Fibroblast of skin of scalp (primary cell): ENCODE results near the gene HSPA13. TPM values are rescaled to one million over a fixed set of nuclear protein-coding genes. Genes with fewer than 3 reads are reported as not detected.
"Not testable (repeated sequence)": the region's sequence is repeated elsewhere in the genome, so short reads cannot be mapped to it uniquely, and the experiment has no call there.

Experiments used
- DNase-seq: peaks from one replicate; pipeline ENCODE4 v3.0.0-alpha.2; 2013
- polyA plus RNA-seq, 2 experiments: library from polyadenylated mRNA; unstranded; fragments of 120-200 nt; gene quantifications; one replicate each; pipeline ENCODE4 v1.2.1, GENCODE V29; 2013; ENCODE audit not compliant: insufficient read length in 2 of 2

HSPA13 gene, protein sequence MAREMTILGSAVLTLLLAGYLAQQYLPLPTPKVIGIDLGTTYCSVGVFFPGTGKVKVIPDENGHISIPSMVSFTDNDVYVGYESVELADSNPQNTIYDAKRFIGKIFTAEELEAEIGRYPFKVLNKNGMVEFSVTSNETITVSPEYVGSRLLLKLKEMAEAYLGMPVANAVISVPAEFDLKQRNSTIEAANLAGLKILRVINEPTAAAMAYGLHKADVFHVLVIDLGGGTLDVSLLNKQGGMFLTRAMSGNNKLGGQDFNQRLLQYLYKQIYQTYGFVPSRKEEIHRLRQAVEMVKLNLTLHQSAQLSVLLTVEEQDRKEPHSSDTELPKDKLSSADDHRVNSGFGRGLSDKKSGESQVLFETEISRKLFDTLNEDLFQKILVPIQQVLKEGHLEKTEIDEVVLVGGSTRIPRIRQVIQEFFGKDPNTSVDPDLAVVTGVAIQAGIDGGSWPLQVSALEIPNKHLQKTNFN
- 64.5 TPM for polyA plus RNA-seq (2013, experiment 1 of 2; ENCODE audit: insufficient read length)
- 69.2 TPM for polyA plus RNA-seq (2013, experiment 2 of 2; ENCODE audit: insufficient read length)

GRCh38 chr21:14382835-14383595, at the start of gene HSPA13:
Gene HSPA13 (minus strand): TSS chr21:14383146. CDS start chr21:14383119, 27 bp downstream.
- DNase-seq = peak; percentile 100

DNA sequence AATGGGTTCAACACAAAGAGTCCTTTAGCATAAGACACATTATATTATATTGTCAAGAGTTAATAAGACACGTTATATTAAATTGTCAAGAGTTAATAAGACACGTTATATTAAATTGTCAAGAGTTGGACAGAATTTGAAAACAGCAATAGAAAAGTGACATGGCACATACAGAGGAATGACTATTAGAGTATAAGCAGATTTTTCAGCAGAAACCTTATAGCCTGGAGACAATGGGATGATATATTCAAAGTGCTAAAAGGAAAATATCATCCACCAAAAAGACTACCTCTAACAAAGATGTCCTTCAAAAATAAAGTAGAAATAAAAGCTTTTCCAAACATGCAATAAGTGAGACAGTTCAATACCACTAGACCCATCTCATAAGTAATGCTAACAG, 36.0 kb upstream of the HSPA13 start:
- no peak for DNase-seq

GRCh38 chr21:14414932-14415508, 32.1 kb upstream of the HSPA13 start:
- no peak for DNase-seq

GRCh38 chr21:14405962-14406361, 23.0 kb upstream of the HSPA13 start:
- no peak for DNase-seq

- DNase-seq = no peak
Measured at GRCh38 chr21:14405225-14405624, 22.3 kb upstream of the HSPA13 start.

DNA sequence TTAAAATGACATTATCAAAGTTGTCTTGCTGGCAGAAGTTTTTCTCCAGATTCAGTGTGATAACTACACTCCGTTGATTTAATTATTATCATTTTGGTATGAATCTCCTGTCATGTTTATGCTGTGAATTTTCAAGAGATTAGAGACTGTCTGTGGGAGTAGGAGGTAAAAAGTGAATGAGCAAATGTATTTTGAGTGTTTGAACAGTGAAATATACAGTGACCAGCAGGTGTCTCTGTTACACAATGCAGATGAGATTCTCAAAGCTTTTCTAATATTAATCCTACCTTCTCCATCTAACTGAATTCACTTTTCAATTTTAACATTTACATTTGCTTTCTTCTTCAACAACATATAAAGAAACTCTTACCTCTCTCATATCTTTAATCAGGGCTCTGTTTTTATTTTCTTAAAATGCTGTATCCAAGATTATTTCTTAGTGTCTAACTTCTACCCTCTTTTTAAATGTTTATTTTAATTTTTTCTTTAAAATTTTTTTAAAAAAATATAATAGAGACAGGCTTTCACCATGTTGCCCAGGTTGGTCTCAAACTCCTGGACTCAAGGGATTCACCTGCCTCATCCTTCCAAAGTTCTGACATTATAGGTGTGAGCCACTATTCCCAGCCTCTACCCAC, 20.9 kb upstream of the HSPA13 start:
- peak; percentile 35 for DNase-seq

DNA sequence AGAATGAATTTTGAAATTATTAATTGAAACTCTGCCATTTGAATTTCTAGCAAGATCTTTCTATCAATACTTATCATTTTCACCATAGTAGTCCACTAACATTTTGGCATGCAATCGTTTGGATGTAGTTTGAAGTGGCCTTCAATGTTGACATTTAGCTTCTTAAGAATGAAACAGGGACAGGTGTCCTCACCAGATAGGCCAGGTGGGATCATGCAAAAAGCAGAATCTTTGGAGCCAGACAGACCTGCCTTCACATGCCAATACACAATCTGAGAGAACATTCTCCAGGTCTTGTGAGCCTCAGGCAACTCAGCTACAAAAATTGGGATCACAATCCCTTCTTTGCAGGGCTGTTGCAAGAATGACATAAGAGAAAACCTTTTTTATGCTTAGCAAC, 18.3 kb upstream of the HSPA13 start:
- DNase-seq = no peak

DNA sequence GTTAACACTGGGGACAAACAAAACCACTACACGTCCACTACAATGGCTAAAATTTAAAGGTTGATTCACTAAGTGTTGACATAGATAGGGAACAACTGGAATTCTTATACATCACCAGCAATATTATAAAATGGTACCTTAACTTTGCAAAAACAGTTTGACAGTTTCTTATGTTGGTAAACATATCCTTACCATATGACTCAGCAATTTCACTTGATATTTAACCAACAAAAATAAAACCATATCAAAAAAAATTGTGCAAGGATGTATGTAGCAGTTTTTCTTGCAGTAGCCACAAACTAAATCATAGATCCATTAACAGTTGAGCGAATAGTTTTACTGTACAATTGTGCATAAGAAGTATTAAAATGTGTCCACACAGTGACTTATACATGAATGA, 5.3 kb upstream of the HSPA13 start:
- no peak for DNase-seq

DNA sequence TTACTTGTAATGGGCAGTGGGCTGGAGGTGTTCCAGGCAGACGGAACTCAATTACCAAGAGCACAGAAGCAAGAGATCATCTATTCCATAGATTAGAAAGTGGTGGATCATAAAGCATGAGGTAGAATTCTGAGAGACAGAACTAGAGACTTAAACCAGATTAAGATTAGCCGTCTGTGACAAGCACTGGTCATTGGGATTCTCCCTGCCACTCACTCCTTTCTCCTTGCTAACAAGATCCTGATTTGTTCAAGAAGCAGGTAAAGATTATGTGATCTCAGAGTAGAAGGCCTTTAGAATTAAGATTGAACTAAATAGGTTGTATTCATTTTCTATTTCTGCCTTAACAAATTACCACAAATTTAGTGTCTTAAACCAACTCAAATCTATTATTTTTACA, 1.5 kb upstream of the HSPA13 start:
- no peak for DNase-seq

DNA sequence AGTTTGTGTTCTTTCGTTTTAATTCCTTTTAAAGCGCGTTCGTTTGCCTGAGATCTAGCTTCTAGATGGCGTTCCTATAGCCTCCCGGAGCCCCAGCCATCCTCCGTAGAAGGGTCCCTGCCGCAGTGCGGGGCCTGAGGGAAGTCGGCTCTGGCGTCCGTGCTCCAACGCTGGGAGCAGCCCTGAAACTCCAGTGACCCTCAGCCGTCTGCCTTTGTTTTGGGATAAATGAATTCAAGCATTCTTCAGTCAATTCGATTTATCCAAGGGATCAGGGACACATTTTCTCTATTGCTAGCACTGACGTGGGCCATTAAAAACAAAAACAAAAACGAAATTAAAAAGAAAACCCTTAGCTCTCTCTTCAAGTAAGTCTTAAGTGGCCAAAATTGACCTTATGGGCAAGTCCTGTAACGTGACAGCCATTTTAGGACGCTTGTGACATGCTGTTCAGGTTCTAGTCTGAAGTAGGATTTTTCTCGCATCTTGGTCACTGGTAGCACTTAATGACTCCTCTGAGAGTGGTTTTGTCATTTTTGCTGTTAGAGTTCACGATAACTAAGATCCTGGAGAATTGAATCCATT, 742 bp upstream of the HSPA13 start:
- no peak for DNase-seq

- peak; percentile 48 for DNase-seq
Measured at GRCh38 chr21:14382486-14382834, 486 bp downstream of the HSPA13 start.

GRCh38 chr21:14376854-14377253, 6.1 kb downstream of the HSPA13 start:
- no peak for DNase-seq

DNA sequence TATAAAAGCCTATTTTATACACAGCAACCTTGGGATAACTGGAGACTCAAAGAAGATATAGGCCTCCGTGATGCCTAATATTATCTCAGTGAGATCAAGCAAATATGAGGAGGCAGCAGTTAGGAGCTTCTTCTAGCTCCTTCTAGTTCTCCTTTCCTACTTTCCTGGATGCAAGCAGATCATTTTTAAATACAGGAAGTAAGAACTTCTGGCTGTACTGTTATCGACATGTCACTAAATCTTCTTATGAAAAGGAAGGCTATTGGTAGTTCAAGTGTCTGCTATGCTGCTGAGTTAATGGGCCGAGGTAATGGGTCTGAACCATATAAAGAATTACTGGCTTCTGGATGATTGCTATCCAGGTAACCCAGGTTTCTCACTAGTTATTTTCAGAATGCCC, 15.9 kb downstream of the HSPA13 start:
- no peak for DNase-seq

- DNase-seq = peak; percentile 18
Measured at GRCh38 chr21:14361958-14362357, 21.0 kb downstream of the HSPA13 start.

GRCh38 chr21:14358775-14359174, 24.2 kb downstream of the HSPA13 start:
- DNase-seq = no peak

DNA sequence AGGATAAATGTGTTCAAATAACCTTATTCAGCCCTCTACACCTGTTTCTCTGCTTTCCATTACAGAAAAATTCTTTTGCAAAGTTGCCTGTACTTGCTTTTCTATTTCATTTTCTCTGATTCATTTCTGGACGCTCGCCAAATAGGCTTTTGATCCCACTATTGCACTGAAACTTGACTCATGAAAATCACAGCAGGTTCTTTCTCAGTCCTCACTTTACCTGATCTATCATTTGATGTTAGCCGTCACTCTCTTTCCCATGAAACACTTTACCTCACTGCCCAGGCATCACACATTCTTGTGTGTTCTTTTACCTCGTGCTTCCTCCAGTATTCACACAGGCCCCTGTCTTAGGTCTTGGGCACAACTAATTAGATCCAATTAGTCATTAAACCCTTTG, 26.2 kb downstream of the HSPA13 start:
- peak; percentile 1 for DNase-seq

DNA sequence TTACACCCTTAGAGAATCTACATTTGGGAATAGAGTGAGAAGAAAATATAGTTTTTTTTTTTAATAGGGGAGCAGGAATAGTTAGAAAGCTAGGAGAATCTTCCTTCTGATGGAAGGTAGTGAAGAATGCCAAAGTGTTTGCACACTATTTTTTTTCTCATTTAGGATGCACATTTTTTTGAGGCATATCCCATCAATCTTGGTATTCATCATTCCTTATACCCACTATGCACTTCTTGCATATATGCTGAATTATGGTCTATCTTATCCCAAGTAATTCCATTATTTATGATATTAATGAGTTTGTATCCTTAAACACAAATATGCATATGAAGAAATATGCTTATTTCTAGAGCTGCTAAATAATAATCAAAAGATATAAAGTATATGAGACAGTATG, 28.4 kb downstream of the HSPA13 start:
- DNase-seq = no peak

DNA sequence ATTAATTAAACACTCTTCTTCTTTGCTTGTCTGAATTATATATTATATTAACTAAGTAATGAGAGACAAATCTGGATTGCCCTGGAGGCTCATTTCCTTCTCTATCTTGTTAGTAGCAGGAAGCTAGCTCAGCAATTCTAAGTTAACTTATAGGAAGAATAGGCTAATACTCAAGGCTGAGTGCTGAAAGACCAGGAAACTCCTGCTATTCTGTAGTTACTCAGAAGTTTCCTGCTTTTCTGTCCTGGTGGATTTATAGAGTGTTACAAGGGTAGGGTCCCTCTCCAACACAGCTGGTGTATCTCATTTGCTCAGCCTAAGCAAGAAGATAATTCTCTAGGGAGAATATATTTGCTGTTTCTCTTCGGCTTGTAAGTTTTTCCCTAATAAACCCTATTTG, 29.2 kb downstream of the HSPA13 start:
- DNase-seq = no peak

GRCh38 chr21:14353231-14353630, 29.7 kb downstream of the HSPA13 start:
- no peak for DNase-seq

- DNase-seq = not testable (repeated sequence)
Measured at GRCh38 chr21:14327346-14327745, 55.6 kb downstream of the HSPA13 start.

DNA sequence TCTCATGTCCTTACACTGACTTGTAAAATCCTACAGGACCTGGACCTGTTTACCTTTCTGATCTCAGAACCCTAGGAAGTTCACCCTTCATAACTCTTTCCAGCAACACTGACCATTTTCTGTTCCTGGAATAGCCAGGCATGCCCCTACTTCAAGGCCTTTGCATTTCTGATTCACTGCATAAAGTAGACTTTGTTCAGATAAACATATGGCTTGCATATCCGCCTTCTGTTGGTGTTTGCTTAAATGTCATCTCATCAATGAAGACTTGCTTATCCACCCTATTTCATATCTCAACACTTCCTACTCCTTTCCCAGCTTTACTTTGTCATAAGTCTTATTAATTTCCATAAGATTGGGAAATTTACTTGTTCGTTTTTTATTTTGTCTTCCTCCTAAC, 57.4 kb downstream of the HSPA13 start:
- no peak for DNase-seq
